Measurements from ENCODE around the gene RRP8. TPM values are rescaled to one million over a fixed set of nuclear protein-coding genes. Genes with fewer than 3 reads are reported as not detected.

The RRP8 gene
- total RNA-seq, 1 experiment from 2014 or later, result 10.1 TPM

- Histone ChIP-seq H4K20me1 (ENCODE audit: insufficient read depth) (no peaks in the 10 kb centered on the region), H3K9me3 (ENCODE audit: insufficient read depth, low read depth) (no peaks in the 10 kb centered on the region), H3K9me2 (ENCODE audit: insufficient read depth) (no peaks in the 10 kb centered on the region), H3K4me2 (peak overlapping the region; percentile 64), H3K27me3 (ENCODE audit: insufficient read depth, low read depth) (no peaks in the 10 kb centered on the region), H3K27ac (peak overlapping the region; percentile 50), H3K4me3 (no peak overlapping the region), H2AFZ (no peak overlapping the region), H3K4me1 (replicated peaks; ENCODE audit: insufficient read depth) (peaks cover 28% of the 10 kb centered on the region), H3K36me3 (ENCODE audit: low read depth) (peaks cover 4% of the 10 kb centered on the region; the same call in 1 of the 2 replicates), H3K79me2 (ENCODE audit: low read depth) (peaks cover 46% of the 10 kb centered on the region), H3F3A (ENCODE audit: insufficient read depth, low read depth) (peaks cover 18% of the 10 kb centered on the region)
- ChIA-PET POLR2A (ENCODE audit: unreplicated experiment) (interaction anchor here (0.7 kb wide), 2 partner anchors 87 to 126 kb away, joined by 3 to 4 read pairs; partner anchors contain the start of gene ARFIP2), CTCF (no interaction called here)
- intact Hi-C loops (cut with micrococcal nuclease; ENCODE audit: unreplicated experiment), result loop anchor here (10.0 kb wide), 1 partner anchor 132 kb away; the partner anchor contains the start of gene TRIM3
- DNase-seq, result no peak
- TF ChIP-seq EZH2 (IDR thresholded peaks at IDR 0.05; ENCODE audit: low read depth) (no peak), CTCF (conservative IDR thresholded peaks at IDR 0.05) (no peak)
- no TSS peak for BruUV-seq (replicated peaks)
Measured at GRCh38 chr11:6607190-6607795, 3.9 kb upstream of the RRP8 start.

- H3K36me3 ChIP-seq (ENCODE audit: low read depth), result peaks cover 4% of the 10 kb centered on the region; the same call in 1 of the 2 replicates
- H3K9me2 ChIP-seq (ENCODE audit: insufficient read depth), result no peaks in the 10 kb centered on the region
- DNase-seq, result peak; percentile 69 to 78
- H3F3A ChIP-seq (ENCODE audit: insufficient read depth, low read depth), result peaks cover 16% of the 10 kb centered on the region
- H4K20me1 ChIP-seq (ENCODE audit: insufficient read depth), result no peaks in the 10 kb centered on the region
- no peak overlapping the region for H3K4me3 ChIP-seq
- intact Hi-C loops (cut with micrococcal nuclease; ENCODE audit: unreplicated experiment), result loop anchor here (10.0 kb wide), 1 partner anchor 132 kb away; the partner anchor contains the start of gene TRIM3
- no peak overlapping the region for H2AFZ ChIP-seq
- H3K27me3 ChIP-seq (ENCODE audit: insufficient read depth, low read depth), result no peaks in the 10 kb centered on the region
- peaks cover 28% of the 10 kb centered on the region for H3K4me1 ChIP-seq (replicated peaks; ENCODE audit: insufficient read depth)
- peak overlapping the region; percentile 64 for H3K4me2 ChIP-seq
- TF ChIP-seq CTCF (conservative IDR thresholded peaks at IDR 0.05) (no peak), EZH2 (IDR thresholded peaks at IDR 0.05; ENCODE audit: low read depth) (no peak)
- H3K9me3 ChIP-seq (ENCODE audit: insufficient read depth, low read depth), result no peaks in the 10 kb centered on the region
- ChIA-PET POLR2A (ENCODE audit: unreplicated experiment) (interaction anchor here (0.7 kb wide), 2 partner anchors 88 to 126 kb away, joined by 3 to 4 read pairs; partner anchors contain the start of gene ARFIP2), CTCF (no interaction called here)
- peak overlapping the region; percentile 50 for H3K27ac ChIP-seq
- BruUV-seq (replicated peaks), result no TSS peak
- H3K79me2 ChIP-seq (ENCODE audit: low read depth), result peaks cover 53% of the 10 kb centered on the region
Measured at GRCh38 chr11:6606471-6607189, 3.2 kb upstream of the RRP8 start.

- peaks cover 16% of the 10 kb centered on the region for H3F3A ChIP-seq (ENCODE audit: insufficient read depth, low read depth)
- BruUV-seq (replicated peaks), result no TSS peak
- TF ChIP-seq EZH2 (IDR thresholded peaks at IDR 0.05; ENCODE audit: low read depth) (no peak), CTCF (conservative IDR thresholded peaks at IDR 0.05) (no peak)
- no peaks in the 10 kb centered on the region for H3K9me3 ChIP-seq (ENCODE audit: insufficient read depth, low read depth)
- no peak overlapping the region for H2AFZ ChIP-seq
- peaks cover 48% of the 10 kb centered on the region for H3K79me2 ChIP-seq (ENCODE audit: low read depth)
- H3K4me2 ChIP-seq, result peak overlapping the region; percentile 89
- H3K36me3 ChIP-seq (ENCODE audit: low read depth), result peaks cover 6% of the 10 kb centered on the region; the same call in 1 of the 2 replicates
- H3K27ac ChIP-seq, result peak overlapping the region; percentile 51; the same call in 1 of the 2 replicates
- no peaks in the 10 kb centered on the region for H4K20me1 ChIP-seq (ENCODE audit: insufficient read depth)
- peaks cover 28% of the 10 kb centered on the region for H3K4me1 ChIP-seq (replicated peaks; ENCODE audit: insufficient read depth)
- peak overlapping the region; percentile 98 for H3K4me3 ChIP-seq
- no peaks in the 10 kb centered on the region for H3K27me3 ChIP-seq (ENCODE audit: insufficient read depth, low read depth)
- intact Hi-C loops (cut with micrococcal nuclease; ENCODE audit: unreplicated experiment), result loop anchor here (2.0 to 10.0 kb wide), 3 partner anchors 78 to 212 kb away; partner anchors contain the start of genes MRPL17, SMPD1 and TRIM3
- DNase-seq, result no peak
- CTCF ChIA-PET, result interaction anchor here (0.9 kb wide), 1 partner anchor 79 kb away, joined by 4 read pairs; the partner anchor contains the start of gene MRPL17
- POLR2A ChIA-PET (ENCODE audit: unreplicated experiment), result interaction anchor here (0.6 to 1.0 kb wide), 3 partner anchors 8 to 78 kb away, joined by 3 to 8 read pairs (median 4); partner anchors contain the start of gene MRPL17
- H3K9me2 ChIP-seq (ENCODE audit: insufficient read depth), result no peaks in the 10 kb centered on the region
Measured at GRCh38 chr11:6604790-6605189, 1.4 kb upstream of the RRP8 start.
